ENCODE data around the gene FAM136A. TPM values are rescaled to one million over a fixed set of nuclear protein-coding genes. Genes with fewer than 3 reads are reported as not detected.
A peak's percentile ranks its signal among the peaks of the same experiment; 100 is the strongest.
"Not testable (repeated sequence)": the region's sequence is repeated elsewhere in the genome, so short reads cannot be mapped to it uniquely, and the experiment has no call there.

The FAM136A gene
- total and polyA plus RNA-seq, 8 donors = 25.6 to 58.2 (median 50.8) TPM

DNA sequence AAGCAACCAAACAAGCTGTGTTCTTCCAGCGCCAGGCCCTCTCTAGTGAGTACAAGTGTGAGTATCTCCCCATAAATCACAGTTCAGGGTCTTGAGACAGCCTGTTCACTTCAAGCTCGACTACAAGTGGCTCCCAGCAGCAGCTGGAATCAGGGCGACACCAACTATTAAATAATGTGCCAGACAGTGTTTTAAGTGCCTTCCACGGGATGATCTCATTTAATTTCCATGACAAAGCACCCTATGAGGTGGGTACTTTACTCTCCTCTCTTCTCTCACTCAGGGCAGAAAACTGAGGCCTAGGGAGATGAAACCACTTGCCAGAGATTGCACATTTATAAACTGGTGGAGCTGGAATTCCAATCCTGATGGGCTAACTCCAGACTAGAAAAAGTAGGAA lies 2.6 kb upstream of the FAM136A start:
- H3K27ac ChIP-seq = peak overlapping the region in 1 of 2 donors; percentile 44
- intact Hi-C loops (cut with DNase I) = no loop called here
- H3K4me1 ChIP-seq = peaks cover 3 to 19% of the 10 kb centered on the region in 2 donors
- H3K36me3 ChIP-seq = peaks cover 0 to 10% of the 10 kb centered on the region in 2 donors
- DNase-seq (peak in 2 of 4 donors; percentile 19 to 69), ATAC-seq (peak; percentile 8)
- no peaks in the 10 kb centered on the region for H3K27me3 ChIP-seq
- TF ChIP-seq, protein P1, sequence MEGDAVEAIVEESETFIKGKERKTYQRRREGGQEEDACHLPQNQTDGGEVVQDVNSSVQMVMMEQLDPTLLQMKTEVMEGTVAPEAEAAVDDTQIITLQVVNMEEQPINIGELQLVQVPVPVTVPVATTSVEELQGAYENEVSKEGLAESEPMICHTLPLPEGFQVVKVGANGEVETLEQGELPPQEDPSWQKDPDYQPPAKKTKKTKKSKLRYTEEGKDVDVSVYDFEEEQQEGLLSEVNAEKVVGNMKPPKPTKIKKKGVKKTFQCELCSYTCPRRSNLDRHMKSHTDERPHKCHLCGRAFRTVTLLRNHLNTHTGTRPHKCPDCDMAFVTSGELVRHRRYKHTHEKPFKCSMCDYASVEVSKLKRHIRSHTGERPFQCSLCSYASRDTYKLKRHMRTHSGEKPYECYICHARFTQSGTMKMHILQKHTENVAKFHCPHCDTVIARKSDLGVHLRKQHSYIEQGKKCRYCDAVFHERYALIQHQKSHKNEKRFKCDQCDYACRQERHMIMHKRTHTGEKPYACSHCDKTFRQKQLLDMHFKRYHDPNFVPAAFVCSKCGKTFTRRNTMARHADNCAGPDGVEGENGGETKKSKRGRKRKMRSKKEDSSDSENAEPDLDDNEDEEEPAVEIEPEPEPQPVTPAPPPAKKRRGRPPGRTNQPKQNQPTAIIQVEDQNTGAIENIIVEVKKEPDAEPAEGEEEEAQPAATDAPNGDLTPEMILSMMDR (IDR thresholded peaks at IDR 0.05) = no peak
- no peaks in the 10 kb centered on the region for H3K9me3 ChIP-seq
- no peak overlapping the region for H3K4me3 ChIP-seq

GRCh38 chr2:70303186-70303585 lies 1.3 kb upstream of the FAM136A start:
- ATAC-seq (no peak), DNase-seq (no peak)
- Histone ChIP-seq H3K27me3 (no peaks in the 10 kb centered on the region), H3K36me3 (peaks cover 0 to 24% of the 10 kb centered on the region in 2 donors), H3K27ac (no peak overlapping the region), H3K4me3 (no peak overlapping the region), H3K9me3 (no peaks in the 10 kb centered on the region), H3K4me1 (peaks cover 3 to 19% of the 10 kb centered on the region in 2 donors)
- intact Hi-C loops (cut with DNase I) = no loop called here
- TF ChIP-seq, protein P1 (IDR thresholded peaks at IDR 0.05) = no peak

GRCh38 chr2:70302195-70302546 lies 304 bp upstream of the FAM136A start:
- peaks cover 0 to 34% of the 10 kb centered on the region in 2 donors for H3K36me3 ChIP-seq
- H3K27ac ChIP-seq = peak overlapping the region in 1 of 2 donors; percentile 76
- peak overlapping the region; percentile 88 to 98 for H3K4me3 ChIP-seq
- H3K27me3 ChIP-seq; ATAC-seq; intact Hi-C loops (cut with DNase I); H3K9me3 ChIP-seq; DNase-seq: not testable (repeated sequence)
- TF ChIP-seq, protein P1 (IDR thresholded peaks at IDR 0.05) = peak in 1 of 2 donors; percentile 14
- H3K4me1 ChIP-seq = peaks cover 3 to 19% of the 10 kb centered on the region in 2 donors

GRCh38 chr2:70300771-70301343 lies 1.0 kb downstream of the FAM136A start:
- ATAC-seq = no peak
- Histone ChIP-seq H3K27ac (peak overlapping the region in 1 of 2 donors; percentile 76), H3K4me1 (peaks cover 3 to 19% of the 10 kb centered on the region in 2 donors), H3K36me3 (peaks cover 0 to 42% of the 10 kb centered on the region in 2 donors), H3K27me3 (no peaks in the 10 kb centered on the region), H3K9me3 (no peaks in the 10 kb centered on the region), H3K4me3 (peak overlapping the region; percentile 88 to 98)
- DNase-seq = no peak
- TF ChIP-seq, protein P1 (IDR thresholded peaks at IDR 0.05) = peak in 1 of 2 donors; percentile 18
- intact Hi-C loops (cut with DNase I) = no loop called here

DNA sequence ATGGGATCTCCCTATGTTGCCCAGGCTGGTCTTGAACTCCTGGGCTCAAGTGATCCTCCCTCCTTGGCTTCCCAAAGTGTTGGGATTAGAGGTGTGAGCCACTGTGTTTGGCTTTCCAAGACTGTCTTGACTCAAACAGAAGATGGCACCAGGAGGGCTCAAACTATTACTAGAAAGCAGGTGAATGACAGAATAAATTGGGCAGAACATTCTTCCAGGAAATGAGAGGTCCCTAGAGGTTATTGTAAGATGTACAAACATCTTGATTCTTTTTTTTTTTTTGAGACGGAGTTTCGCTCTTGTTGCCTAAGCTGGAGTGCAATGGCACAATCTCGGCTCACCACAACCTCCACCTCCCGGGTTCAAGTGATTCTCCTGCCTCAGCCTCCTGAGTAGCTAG lies 4.0 kb downstream of the FAM136A start:
- H3K27ac ChIP-seq; H3K9me3 ChIP-seq; ATAC-seq; DNase-seq; intact Hi-C loops (cut with DNase I); H3K4me3 ChIP-seq; H3K27me3 ChIP-seq: not testable (repeated sequence)
- peaks cover 0 to 42% of the 10 kb centered on the region in 2 donors for H3K36me3 ChIP-seq
- H3K4me1 ChIP-seq = peaks cover 3 to 22% of the 10 kb centered on the region in 2 donors

Data from left lung (tissue), 10 donors.